ENCODE data around the gene MTMR12.
A peak's percentile ranks its signal among the peaks of the same experiment; 100 is the strongest.
"Not testable (repeated sequence)": the region's sequence is repeated elsewhere in the genome, so short reads cannot be mapped to it uniquely, and the experiment has no call there.

MTMR12 gene

GRCh38 chr5:32297181-32298058 is 15.3 kb downstream of the MTMR12 start:
- DNase-seq, result no peak

GRCh38 chr5:32295966-32296772 is 16.6 kb downstream of the MTMR12 start:
- not testable (repeated sequence) for DNase-seq

DNA sequence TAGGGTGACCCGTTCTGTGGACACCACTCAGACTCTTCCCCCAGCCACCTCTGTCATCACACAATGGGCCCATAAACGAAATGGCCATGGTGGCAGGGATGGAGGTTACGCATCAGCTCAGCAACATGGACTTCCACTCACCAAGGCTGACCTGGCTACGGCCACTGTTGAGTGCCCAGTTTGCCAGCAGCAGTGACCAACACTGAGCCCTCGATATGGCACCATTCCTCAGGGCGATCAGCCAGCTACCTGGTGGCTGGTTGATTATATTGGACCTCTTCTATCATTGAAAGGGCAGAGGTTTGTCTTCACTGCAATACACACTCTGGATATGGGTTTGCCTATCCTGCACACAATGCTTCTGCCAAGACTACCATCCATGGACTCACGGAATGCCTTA is 21.1 kb downstream of the MTMR12 start:
- DNase-seq, result no peak

- DNase-seq, result no peak
These were observed 21.8 kb downstream of the MTMR12 start for GRCh38 chr5:32290922-32291321.

DNA sequence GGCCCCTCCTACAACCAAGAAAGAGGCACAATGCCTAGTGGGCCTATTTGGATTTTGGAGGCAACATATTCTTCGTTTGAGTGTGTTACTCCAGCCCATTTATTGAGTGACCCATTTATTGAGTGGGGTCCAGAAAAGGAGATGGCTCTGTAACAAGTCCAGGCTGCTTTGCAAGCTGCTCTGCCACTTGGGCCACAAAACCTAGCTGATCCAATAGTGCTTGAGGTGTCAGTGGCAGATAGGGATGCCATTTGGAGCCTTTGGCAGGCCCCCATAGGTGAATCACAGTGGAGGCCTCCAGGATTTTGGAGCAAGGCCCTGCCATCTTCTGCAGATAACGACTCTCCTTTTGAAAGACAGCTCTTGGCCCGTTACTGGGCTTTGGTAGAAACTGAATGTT is 22.2 kb downstream of the MTMR12 start:
- DNase-seq, result not testable (repeated sequence)

- DNase-seq, result not testable (repeated sequence)
These were observed 22.8 kb downstream of the MTMR12 start for GRCh38 chr5:32289986-32290385.

DNA sequence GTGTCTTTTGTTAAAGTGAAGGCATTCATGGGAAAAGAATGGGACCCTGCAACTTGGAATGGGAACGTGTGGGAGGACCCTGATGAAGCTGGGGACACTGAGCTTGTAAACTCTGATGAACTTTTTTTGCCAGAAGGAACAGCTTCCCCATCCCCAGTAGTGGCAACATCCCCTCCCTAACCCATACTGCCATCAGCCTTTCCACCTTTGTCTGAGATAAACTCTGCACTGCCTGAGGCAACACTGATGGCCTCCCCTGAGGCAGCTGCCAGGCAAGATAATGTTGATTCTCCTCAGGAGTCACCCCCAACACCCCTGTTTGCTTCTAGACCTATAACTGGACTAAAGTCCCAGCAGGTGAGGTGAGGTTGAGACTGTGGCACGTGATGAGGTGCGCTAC is 24.6 kb downstream of the MTMR12 start:
- not testable (repeated sequence) for DNase-seq

DNA sequence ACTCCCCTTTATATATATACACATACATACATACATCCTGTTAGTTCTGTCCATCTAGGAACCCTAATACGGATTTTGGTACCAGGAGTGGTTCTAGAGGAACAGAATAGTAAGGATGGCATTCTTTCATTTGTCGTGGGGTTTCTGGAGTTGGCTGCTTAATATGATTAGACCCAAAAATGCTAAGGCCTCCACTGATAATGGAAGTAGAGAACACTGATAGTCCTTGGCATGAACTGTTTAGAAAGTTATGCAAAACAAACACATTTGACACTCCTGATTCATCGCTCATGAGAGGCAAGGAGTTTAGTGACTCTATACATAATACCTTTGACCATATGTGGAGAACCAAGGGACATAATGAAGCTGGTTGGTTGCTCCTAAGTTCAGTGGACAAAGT is 25.2 kb downstream of the MTMR12 start:
- DNase-seq, result not testable (repeated sequence)

GRCh38 chr5:32285510-32286138 is 27.1 kb downstream of the MTMR12 start:
- DNase-seq, result no peak

GRCh38 chr5:32283539-32284377 is 29.0 kb downstream of the MTMR12 start:
- no peak for DNase-seq

DNA sequence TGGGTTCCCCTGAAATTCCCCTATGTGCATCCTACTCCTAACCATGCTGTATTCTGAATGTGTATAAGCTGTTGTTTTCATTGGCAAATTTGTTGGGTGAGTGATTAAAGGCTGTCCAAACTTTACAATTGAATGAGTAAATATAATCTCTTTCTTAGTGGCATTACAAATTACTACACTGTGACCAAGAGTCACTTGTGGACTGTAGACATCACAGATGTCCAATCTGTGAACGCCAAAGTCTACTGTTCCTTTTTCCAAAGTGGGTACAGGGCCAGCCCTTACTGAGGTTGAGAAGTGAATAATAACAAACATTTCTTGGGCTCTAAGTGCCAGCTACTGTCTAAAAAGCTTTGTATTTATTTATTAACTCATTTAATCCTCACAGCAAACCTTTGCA is 29.7 kb downstream of the MTMR12 start:
- DNase-seq, result no peak

- DNase-seq, result no peak
These were observed 30.1 kb downstream of the MTMR12 start for GRCh38 chr5:32282633-32283032.

DNA sequence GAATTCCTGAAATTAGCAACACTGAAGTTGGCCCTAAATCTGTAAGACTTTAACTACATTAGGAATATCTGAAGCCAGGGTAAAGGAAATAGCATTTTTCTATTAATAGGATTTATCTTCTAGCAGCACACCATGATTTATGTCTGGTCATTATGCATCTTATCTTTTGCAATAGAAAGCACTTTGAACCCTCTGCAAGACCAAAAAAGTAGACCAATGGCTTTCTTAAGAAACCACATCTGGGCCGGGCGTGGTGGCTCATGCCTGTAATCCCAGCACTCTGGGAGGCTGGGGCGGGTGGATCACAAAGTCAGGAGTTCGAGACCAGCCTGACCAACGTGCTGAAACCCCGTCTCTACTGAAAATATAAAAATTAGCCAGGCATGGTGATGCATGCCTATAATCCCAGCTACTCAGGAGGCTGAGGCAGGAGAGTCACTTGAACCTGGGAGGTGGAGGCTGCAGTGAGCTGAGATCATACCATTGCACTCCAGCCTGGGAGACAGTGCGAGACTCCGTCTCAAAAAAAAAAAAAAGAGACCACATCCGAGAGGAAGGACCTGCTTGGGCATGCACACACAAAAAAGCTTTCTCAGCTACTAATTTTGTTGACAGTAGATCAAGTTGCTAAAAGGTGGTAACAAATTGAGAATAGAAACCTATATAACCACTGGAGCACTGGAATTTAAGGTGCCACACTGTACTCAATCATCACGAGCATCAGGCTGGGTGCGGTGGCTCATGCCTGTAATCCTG is 31.2 kb downstream of the MTMR12 start:
- not testable (repeated sequence) for DNase-seq

- DNase-seq, result peak; percentile 4
These were observed 32.1 kb downstream of the MTMR12 start for GRCh38 chr5:32280656-32281081.

- no peak for DNase-seq
These were observed 33.0 kb downstream of the MTMR12 start for GRCh38 chr5:32279786-32280185.

DNA sequence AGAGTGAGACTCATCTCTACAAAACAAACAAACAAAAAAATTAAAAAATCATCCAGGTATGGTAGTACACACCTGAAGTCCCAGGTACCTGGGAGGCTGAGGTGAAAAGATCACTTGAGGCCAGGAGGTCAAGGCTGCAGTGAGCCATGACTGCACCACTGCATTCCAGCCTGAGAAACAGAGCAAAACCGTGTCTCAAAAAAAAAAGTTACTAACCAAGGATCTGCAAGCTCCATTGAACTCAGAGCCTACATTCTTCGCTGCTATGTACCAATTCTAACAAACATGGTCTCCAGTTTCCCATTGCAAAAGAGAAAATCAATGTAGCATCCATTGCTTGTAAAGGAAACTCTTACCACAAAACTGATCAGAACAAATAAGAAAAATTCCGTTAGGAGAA is 33.5 kb downstream of the MTMR12 start:
- no peak for DNase-seq

DNA sequence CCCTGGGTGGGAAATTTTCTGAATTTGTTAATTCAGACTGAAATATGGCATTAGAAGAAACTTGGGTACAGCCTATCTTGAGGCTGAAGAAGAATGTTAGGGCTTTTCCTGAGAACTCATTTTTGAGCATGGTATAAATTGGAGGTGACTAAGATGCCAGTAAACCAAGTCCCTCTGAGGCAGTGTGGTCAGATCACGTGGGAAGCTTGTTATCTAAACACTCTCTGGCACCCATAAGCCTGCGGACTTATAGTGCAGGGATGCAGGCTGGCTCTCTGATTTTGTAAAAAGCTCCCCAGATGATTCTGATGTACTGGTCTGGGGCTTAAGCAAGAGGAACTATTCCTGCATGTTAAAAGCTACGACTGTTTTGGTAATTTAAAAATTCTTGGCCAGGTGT is 34.3 kb downstream of the MTMR12 start:
- no peak for DNase-seq

- DNase-seq, result no peak
These were observed 34.9 kb downstream of the MTMR12 start for GRCh38 chr5:32277798-32278197.

DNA sequence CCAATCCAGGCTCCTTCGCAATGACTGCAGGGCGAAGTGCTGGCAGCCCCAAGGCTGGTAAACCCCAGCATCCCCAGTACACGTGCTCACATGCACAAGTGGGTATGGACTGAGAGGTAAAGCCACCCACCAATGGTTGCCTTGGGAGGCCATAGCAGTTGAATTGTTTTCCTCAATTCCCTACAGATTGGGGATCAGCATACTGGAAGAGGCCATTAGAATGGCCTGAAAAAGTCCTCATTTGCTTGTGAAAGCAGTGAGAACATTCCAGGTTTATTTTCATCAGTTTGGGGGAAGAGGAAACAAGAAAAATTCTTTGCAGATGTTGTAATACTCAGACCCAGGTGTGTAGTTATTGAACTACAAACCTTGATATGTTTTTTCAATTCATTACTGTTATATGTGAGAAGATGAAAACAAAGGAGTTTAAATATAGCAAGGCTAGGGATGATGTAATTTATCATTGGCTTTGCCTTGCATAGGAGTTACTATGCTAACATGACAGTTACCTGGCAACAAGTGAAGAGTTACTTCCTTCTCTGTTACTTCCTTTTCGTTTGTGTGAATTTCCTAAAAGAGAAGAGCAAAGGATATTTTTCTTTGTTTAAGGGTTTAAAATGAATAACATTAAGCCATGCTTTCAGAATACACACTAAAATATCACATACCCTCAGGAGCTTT is 36.4 kb downstream of the MTMR12 start:
- DNase-seq, result no peak

DNA sequence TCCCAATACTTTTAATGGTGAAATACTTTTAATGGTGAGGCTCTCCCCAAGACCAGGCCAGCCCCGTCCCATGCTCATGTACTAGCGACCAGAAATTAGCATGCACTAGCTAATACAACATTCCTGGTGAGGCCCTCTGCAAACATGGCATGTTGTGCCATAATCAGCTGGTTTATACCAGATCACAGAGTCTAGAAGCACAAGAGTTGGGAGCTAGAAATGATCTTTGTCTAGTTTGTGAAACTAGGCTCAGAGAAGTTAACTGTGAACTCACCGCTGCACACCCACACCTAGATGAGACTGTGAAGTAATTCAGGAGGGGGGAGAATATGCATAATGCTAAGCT is 37.4 kb downstream of the MTMR12 start:
- DNase-seq, result no peak

Measured in stimulated activated CD4-positive, alpha-beta T cell treated with anti-CD3 and anti-CD28 coated beads, Interleukin-12 subunit alpha, Interleukin-12 subunit beta, amount 100 ng/mL, for 4 hours (primary cell).